Bronchial epithelial cell (primary cell): ENCODE measurements around the gene RTKN. TPM values are rescaled to one million over a fixed set of nuclear protein-coding genes. Genes with fewer than 3 reads are reported as not detected.

ENCODE experiments used
- DNase-seq: peaks from one replicate; pipeline ENCODE4 v3.0.0-alpha.2; 2010; ENCODE audit warnings: low read depth
- FAIRE-seq: peaks from 2 replicates; lab custom pipeline; 2011; peaks lifted over from hg19 to GRCh38; lab: Jason Lieb, UNC
- H3K27me3 ChIP-seq: 2 replicates; pipeline ENCODE4 v1.5.1; 2011; ENCODE audit warnings: low read length; ENCODE audit not compliant: control insufficient read depth, insufficient read depth
- H3K36me3 ChIP-seq: 2 replicates; pipeline ENCODE4 v1.5.1; 2011; ENCODE audit warnings: low read length; ENCODE audit not compliant: control insufficient read depth, insufficient read depth
- H3K4me3 ChIP-seq: 2 replicates; pipeline ENCODE4 v1.5.1; 2011; ENCODE audit warnings: mild to moderate bottlenecking, low read depth, low read length, control low read depth
- total RNA-seq: library from RNA; depleted of rRNA; stranded (reverse); fragments of >200 nt; gene quantifications from 2 replicates; pipeline ENCODE4 v1.2.1, GENCODE V29; 2014
- TF ChIP-seq, protein P1 (sequence below): IDR thresholded peaks from 2 replicates; pipeline ENCODE4 v1.5.1; 2011; ENCODE audit warnings: mild to moderate bottlenecking, moderate library complexity, low read length, control low read depth, inconsistent platforms; ENCODE audit not compliant: insufficient read depth, severe bottlenecking

RTKN gene
- total RNA-seq, 1 donor from 2014 or later, result 22.1 TPM

DNA sequence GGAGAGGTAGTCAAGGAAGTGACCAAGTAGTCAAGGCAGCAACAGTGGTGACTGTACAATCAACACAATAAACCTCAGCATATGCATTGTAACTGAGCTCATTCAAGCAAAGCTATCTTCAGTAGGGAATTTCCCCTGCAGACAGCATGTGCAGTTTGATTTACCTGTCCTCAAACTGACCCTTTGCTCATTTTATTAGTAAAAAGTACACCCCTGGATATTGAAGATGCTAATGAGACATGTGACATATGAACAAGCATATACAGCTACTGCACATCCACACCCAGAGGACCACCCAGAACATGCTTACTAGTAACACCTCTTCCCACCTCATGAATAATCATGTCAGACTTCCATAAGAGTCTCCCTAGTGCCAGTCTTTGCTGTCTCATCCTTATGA lies 35.7 kb downstream of the RTKN start:
- TF ChIP-seq, protein P1, sequence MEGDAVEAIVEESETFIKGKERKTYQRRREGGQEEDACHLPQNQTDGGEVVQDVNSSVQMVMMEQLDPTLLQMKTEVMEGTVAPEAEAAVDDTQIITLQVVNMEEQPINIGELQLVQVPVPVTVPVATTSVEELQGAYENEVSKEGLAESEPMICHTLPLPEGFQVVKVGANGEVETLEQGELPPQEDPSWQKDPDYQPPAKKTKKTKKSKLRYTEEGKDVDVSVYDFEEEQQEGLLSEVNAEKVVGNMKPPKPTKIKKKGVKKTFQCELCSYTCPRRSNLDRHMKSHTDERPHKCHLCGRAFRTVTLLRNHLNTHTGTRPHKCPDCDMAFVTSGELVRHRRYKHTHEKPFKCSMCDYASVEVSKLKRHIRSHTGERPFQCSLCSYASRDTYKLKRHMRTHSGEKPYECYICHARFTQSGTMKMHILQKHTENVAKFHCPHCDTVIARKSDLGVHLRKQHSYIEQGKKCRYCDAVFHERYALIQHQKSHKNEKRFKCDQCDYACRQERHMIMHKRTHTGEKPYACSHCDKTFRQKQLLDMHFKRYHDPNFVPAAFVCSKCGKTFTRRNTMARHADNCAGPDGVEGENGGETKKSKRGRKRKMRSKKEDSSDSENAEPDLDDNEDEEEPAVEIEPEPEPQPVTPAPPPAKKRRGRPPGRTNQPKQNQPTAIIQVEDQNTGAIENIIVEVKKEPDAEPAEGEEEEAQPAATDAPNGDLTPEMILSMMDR, result no peak
- peak; percentile 83 for DNase-seq
- H3K27me3 ChIP-seq, result no peaks in the 10 kb centered on the region
- FAIRE-seq, result no peak
- no peaks in the 10 kb centered on the region for H3K36me3 ChIP-seq
- no peak overlapping the region for H3K4me3 ChIP-seq

DNA sequence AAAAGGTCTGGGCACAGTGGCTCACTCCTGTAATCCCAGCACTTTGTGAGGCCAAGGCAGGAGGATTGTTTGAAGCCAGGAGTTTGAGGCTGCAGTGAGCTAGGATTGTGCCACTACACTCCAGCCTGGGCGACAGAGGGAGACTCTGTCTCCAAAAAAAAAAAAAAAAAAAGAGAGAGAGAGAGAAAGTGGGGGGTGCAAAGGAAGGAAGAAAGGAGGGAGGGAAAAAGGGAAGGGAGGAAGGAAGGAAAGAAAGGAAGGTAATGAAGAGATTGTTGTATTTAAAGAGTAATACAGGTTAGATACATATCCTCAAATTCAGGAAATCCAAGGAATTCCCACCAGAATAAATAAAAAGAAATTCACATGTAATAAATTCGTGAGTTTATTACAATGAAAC lies 39.8 kb downstream of the RTKN start:
- DNase-seq (no peak), FAIRE-seq (no peak)
- no peaks in the 10 kb centered on the region for H3K36me3 ChIP-seq
- no peaks in the 10 kb centered on the region for H3K27me3 ChIP-seq
- no peak overlapping the region for H3K4me3 ChIP-seq
- TF ChIP-seq, protein P1, result no peak

DNA sequence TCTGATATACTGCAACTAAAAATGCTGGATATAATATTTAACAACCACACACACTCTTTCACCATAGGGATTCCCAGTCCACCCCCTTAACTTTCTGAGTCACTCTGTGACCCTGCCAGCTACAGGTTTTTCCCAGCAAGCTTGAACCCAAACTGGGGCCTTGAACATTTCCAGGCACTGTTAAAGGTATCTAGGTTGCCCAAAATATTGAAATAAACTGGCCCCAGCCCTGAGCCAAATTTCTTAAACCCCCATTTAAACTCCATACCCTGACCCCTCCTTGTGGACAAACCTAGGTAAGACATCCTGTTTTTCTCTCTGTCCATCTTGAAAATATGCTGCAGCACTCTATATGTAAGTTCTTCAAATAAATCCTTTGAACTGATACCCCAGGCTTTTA lies 42.0 kb downstream of the RTKN start:
- H3K27me3 ChIP-seq, result no peaks in the 10 kb centered on the region
- no peak overlapping the region for H3K4me3 ChIP-seq
- DNase-seq (peak; percentile 47), FAIRE-seq (no peak)
- H3K36me3 ChIP-seq, result no peaks in the 10 kb centered on the region
- TF ChIP-seq, protein P1, result peak; percentile 53

DNA sequence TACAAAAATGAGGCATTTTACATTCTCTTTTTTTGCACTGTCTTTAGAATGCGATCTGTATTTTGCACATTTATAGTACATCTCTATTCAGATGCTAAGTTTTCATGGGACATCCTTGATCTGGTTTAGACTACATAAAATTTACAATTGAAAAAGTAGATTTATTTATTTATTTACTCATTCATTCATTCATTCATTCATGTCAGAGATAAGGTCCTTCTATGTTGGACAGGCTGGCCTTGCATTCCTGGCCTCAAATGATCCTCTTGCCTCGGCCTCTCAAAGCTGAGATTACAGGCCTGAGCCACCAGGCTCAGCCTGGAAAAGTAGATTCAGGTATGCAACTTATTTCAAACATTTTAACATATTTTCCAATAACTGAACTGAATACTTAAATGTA lies 45.6 kb downstream of the RTKN start:
- no peaks in the 10 kb centered on the region for H3K36me3 ChIP-seq
- DNase-seq, result no peak
- no peak overlapping the region for H3K4me3 ChIP-seq
- FAIRE-seq, result no peak
- H3K27me3 ChIP-seq, result no peaks in the 10 kb centered on the region
- TF ChIP-seq, protein P1, result no peak

DNA sequence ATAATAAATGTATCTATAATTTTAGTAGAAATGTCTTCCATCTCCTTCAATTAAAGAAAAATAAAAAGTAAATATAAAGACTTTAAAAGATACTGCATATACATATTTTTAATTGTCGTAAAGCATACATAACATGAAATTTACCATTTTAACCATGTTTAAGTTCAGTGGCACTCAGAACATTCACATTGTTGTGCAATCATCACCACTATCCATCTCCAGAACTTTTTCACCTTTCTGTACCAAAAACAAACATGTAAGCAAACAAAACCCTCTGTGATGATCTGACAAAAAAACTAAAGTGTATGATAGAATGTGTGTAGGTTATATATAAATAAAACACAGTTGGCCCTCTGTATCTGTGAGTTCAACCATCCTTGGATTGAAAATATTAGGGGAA lies 48.2 kb downstream of the RTKN start:
- Histone ChIP-seq H3K27me3 (no peaks in the 10 kb centered on the region), H3K36me3 (no peaks in the 10 kb centered on the region), H3K4me3 (no peak overlapping the region)
- DNase-seq (no peak), FAIRE-seq (no peak)
- TF ChIP-seq, protein P1, result no peak

DNA sequence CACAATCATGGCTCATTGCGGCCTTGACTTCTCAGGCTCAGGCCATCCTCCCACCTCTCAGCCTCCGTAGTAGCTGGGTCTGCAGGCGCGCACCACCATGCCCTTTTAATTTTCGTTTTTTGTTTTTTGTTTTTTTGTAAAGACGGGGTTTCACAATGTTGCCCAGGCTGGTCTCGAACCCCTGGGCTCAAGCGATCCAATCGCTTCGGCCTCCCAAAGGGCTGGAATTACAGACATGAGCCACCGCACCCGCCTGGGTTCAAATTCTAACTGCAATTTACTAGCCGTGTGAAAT lies 49.3 kb downstream of the RTKN start:
- FAIRE-seq (no peak), DNase-seq (no peak)
- TF ChIP-seq, protein P1, result no peak
- Histone ChIP-seq H3K36me3 (no peaks in the 10 kb centered on the region), H3K4me3 (no peak overlapping the region), H3K27me3 (no peaks in the 10 kb centered on the region)
